ENCODE measurements around the gene GPX4. TPM values are rescaled to one million over a fixed set of nuclear protein-coding genes. Genes with fewer than 3 reads are reported as not detected.

Gene GPX4
- total and polyA plus RNA-seq, 2 experiments from 2014 or later = 351 to 573 TPM

GRCh38 chr19:1081301-1082164 is 22.3 kb upstream of the GPX4 start:
- Histone ChIP-seq H3K4me1 (ENCODE audit: insufficient read depth) (no peaks in the 10 kb centered on the region; the same call in 1 of the 2 replicates), H3K9me2 (ENCODE audit: insufficient read depth) (no peaks in the 10 kb centered on the region), H3K79me2 (replicated peaks; ENCODE audit: insufficient read depth) (no peaks in the 10 kb centered on the region), H3K36me3 (ENCODE audit: insufficient read depth) (no peaks in the 10 kb centered on the region), H3K4me3 (peak overlapping the region; percentile 53), H3F3A (replicated peaks; ENCODE audit: low read depth) (peaks cover 27% of the 10 kb centered on the region), H3K4me2 (peak overlapping the region; percentile 79), H3K27me3 (ENCODE audit: insufficient read depth) (no peaks in the 10 kb centered on the region), H3K27ac (ENCODE audit: low read depth) (no peak overlapping the region), H2AFZ (no peak overlapping the region), H4K20me1 (replicated peaks; ENCODE audit: insufficient read depth) (0 out of 2 replicates have a peak, but pooled peaks cover 3% of the 10 kb centered on the region)
- no peak for TF ChIP-seq NANOG (IDR thresholded peaks at IDR 0.05; ENCODE audit: borderline replicate concordance)
- TF ChIP-seq ZNF114 (CRISPR knock-in tag; IDR thresholded peaks at IDR 0.05) = no peak
- TF ChIP-seq CTCF (conservative IDR thresholded peaks at IDR 0.05; ENCODE audit: low read depth in 2 of 2) = peak; percentile 27 to 51; a peak in 3 of 4 replicates
- Mint-ChIP-seq H3K27me3 (ENCODE audit: insufficient read depth, low read depth, poor library complexity) (peaks cover 24% of the 10 kb centered on the region), H3K4me3 (peak overlapping the region; percentile 50; the same call in 2 of the 3 replicates), H3K4me1 (no peaks in the 10 kb centered on the region), H3K27ac (peak overlapping the region; percentile 74; the same call in 1 of the 2 replicates), H3K9me3 (no peaks in the 10 kb centered on the region; the same call in 2 of the 3 replicates), H3K36me3 (ENCODE audit: low read depth) (peaks cover 53% of the 10 kb centered on the region)
- DNase-seq (ENCODE audit: low spot score) = peak; percentile 75
- ATAC-seq = peak; percentile 67

GRCh38 chr19:1082165-1082927 is 21.4 kb upstream of the GPX4 start:
- H3K27me3 Mint-ChIP-seq (ENCODE audit: insufficient read depth, low read depth, poor library complexity) = peaks cover 24% of the 10 kb centered on the region
- peaks cover 3% of the 10 kb centered on the region; the same call in 1 of the 2 replicates for H4K20me1 ChIP-seq (replicated peaks; ENCODE audit: insufficient read depth)
- peak overlapping the region; percentile 92 for H3K27ac Mint-ChIP-seq
- H3K4me2 ChIP-seq = peak overlapping the region; percentile 80
- no peaks in the 10 kb centered on the region for H3K27me3 ChIP-seq (ENCODE audit: insufficient read depth)
- H3F3A ChIP-seq (replicated peaks; ENCODE audit: low read depth) = peaks cover 26% of the 10 kb centered on the region; the same call in 1 of the 2 replicates
- peak overlapping the region; percentile 55; the same call in 1 of the 2 replicates for H3K4me3 ChIP-seq
- no peaks in the 10 kb centered on the region for H3K4me1 Mint-ChIP-seq
- no peaks in the 10 kb centered on the region for H3K79me2 ChIP-seq (replicated peaks; ENCODE audit: insufficient read depth)
- ATAC-seq = peak; percentile 72
- no peaks in the 10 kb centered on the region; the same call in 2 of the 3 replicates for H3K9me3 Mint-ChIP-seq
- no peaks in the 10 kb centered on the region for H3K9me2 ChIP-seq (ENCODE audit: insufficient read depth)
- no peak overlapping the region for H2AFZ ChIP-seq
- H3K27ac ChIP-seq (ENCODE audit: low read depth) = 0 out of 2 replicates have a peak overlapping the region, but pooled peaks have one; percentile 39
- H3K36me3 Mint-ChIP-seq (ENCODE audit: low read depth) = peaks cover 51% of the 10 kb centered on the region
- DNase-seq (ENCODE audit: low spot score) = peak; percentile 98
- H3K36me3 ChIP-seq (ENCODE audit: insufficient read depth) = no peaks in the 10 kb centered on the region
- no peaks in the 10 kb centered on the region; the same call in 1 of the 2 replicates for H3K4me1 ChIP-seq (ENCODE audit: insufficient read depth)
- H3K4me3 Mint-ChIP-seq = peak overlapping the region; percentile 69
- TF ChIP-seq CTCF (conservative IDR thresholded peaks at IDR 0.05; ENCODE audit: low read depth in 2 of 2) (no peak), ZNF462 (CRISPR knock-in tag; IDR thresholded peaks at IDR 0.05) (no peak)
